HG03039 (cell line): ENCODE results near the gene NIT1.
A peak's percentile ranks its signal among the peaks of the same experiment; 100 is the strongest.

ENCODE experiments used
- ATAC-seq: cut with Tn5 transposase; IDR thresholded peaks from one replicate; pipeline ENCODE4 v1.9.1; 2021; ENCODE audit warnings: mild to moderate bottlenecking, moderate library complexity; ENCODE audit not compliant: unreplicated experiment

NIT1 gene

GRCh38 chr1:161083748-161084596, 33.9 kb upstream of the NIT1 start:
- no peak for ATAC-seq

- ATAC-seq = no peak
Measured at GRCh38 chr1:161084597-161084988, 33.3 kb upstream of the NIT1 start.

DNA sequence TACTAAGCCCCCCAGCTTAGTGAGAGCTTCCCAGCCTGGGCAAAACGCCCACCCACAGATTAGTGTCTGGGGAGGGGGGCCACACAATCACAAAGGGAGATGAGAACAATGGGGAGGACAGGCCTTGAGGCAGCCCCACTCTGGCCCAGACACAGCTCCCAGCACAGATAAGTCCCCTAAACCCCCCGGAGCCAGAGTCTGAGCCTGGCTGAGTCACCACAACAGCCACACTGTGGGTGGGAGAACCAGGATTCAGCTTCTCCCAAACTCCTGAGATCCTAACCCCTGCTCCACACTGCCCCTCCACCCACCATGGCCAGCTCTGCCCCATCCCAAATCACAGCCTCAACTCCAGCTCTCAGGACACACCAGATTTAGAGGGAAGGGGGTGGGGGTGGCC, 32.7 kb upstream of the NIT1 start:
- ATAC-seq = no peak

DNA sequence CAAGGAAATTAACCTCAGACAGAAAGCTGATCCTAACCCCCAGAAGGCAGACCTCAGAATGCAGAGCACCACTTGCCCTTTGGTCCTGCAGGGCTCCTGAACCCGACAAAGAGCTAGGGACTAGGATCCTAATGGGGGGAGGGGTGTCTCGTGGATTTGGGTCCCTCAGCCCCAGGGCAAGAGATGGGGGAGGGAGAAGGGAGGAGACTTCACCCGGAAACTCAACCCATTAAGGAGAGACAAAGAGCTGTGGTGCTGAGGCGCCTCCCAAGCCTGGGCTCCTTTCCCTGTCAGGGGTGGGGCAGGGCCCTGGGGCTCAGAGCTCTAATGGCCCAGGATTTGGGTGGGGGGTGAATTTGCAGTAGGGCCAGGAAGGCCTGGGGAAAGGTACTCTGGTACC, 31.4 kb upstream of the NIT1 start:
- ATAC-seq = no peak

DNA sequence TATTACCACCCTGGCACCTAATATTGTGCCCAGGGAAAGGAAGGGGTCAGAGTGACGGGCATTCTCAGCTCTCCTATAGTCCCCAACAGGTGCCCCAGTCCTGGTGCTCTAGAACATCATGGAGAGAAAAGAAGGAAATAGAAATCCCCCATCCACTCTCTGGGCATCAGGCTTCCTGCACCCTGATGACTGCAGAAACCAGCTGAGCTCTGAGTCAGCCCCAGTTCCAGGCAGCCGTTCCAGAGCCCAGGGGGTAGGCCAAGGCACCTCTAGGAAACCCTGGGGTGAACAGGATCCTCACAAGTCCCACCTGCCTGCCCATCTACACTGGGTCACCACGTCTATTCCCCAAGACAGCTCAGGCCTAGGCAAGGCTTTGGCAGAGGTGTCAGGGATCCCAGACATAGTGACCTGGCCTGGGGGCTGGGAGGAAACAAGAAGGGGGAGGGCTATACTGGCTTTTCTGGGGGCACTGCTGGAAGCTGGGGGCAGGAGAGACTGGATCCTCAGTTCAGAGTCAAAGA, 29.3 kb upstream of the NIT1 start:
- ATAC-seq = no peak

DNA sequence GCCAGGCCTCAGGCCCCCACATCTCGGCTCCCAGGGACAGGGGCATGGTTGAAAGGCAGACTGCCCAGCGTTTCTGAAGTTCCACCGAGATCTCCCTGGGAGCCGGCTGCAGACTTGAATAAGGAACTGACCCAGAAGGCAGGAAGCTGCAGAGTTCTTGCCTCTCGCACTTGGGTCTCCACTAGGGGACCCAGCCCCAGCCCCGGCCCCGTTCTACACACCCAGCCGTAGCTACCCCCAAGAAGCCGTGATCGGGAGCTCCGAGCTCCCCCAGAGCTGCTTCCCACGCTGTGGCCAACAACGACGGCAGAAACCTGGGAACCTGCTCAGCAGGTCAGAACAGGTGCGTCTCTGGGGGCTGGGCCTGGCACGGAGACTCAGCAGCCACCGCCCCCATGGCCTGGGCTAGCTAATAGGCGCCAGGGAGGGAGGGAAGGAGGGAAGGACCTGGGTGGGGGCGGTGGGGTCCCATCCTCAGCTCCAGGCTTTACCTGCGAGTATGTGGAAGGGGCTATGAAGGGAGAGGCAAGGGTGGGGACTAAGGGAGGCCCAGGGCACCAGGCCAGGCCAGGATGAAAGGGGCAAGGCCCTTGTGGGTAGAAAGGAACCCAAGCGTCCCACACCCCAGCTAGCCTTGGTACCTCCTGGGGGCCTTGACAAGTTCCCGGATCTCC, 28.5 kb upstream of the NIT1 start, which contains the start of gene NECTIN4:
Gene NECTIN4 (minus strand): TSS at position 308 of the 674 bp plus-strand sequence. CDS start 262 bp downstream, at position 46.
- ATAC-seq = no peak

DNA sequence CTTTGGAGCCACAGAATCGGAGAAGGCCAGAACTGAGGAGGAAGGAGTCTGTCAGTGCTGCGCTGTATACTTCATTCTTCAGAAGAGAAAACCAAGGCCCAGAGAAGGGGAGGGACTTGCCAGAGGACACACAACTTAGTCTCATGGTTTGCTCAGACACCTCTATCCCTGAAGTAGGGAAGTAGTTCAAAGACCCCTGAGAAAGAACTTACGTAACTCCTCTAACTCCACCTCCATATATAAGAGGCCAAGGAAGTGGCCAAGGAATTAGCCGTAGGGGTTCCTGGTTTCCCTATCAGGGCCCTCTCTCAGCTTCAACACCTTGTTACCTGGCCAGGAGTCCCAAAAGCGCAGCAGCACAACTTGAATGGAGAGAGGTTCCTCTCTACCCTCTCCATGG, 28.0 kb upstream of the NIT1 start:
- no peak for ATAC-seq

DNA sequence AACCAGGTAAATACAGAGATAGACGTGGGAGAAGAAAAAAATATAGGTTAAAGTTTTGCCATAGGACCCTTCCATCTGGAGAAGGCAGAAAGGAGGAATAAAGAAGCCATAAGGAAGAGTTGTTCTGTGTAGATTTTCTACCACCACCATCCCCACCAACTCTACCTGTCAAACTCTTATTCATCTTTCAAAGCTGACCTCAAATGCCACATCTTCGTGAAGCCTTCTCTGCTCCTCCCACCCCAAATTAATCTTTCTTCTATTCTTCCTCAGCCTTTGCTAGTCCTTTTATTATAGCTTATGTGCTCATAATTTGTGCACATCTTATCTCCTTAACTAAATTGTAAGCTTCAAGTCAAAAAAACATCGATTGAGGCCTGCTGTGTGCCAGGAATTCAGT, 27.3 kb upstream of the NIT1 start:
- ATAC-seq = no peak

- ATAC-seq = no peak
Measured at GRCh38 chr1:161091093-161091492, 26.8 kb upstream of the NIT1 start.

DNA sequence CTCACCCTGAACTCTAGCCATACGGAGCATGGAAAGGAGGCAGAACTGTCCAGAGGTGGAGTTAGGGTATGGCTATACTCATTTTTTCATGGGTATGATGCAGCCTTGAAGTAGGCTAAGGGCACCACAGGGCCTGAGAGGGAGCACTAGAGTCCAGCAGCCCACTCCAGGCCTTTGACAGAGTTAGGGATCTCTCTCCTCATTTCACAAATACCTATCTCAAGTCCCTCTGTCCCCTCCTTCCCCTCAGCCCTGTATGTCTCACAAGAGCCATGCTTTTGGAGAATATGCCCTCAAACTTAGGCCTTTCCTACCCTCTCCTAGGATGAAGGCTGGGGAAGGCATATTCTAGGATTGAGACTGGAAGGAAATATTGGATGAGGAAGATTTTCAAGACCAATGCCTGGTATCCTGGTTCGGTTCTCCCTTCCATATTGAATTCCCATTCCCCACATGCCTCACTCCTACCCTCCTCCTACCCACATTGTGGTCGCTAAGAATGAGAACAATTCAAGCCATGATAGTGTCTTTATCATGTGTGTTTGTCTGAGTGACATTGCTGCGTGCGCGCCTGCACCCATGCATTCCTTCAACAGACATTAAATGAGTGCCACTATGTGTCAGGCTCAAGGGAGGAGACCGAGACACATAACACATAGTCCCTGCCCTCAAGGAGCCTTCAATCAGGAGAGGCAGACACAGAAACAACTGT, 26.0 kb upstream of the NIT1 start:
- no peak for ATAC-seq

- ATAC-seq = no peak
Measured at GRCh38 chr1:161092621-161093028, 25.3 kb upstream of the NIT1 start.

DNA sequence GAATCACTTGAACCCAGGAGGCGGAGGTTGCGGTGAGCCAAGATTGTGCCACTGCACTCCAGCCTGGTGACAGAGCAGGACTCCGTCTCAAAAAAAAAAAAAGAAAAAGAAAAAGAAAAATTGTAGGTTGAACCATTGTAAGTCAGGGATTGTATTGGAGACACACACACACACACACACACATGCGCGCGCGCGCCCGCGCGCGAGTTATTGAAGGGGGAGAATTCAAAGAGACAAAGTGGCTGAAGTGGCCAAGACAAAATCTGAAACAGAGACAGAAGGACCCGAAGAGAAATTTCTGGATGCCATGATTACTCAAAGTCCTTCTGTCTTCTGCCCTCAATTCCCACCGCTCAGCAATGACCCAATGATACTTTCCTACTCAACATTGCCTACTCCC, 23.4 kb upstream of the NIT1 start:
- ATAC-seq = no peak

DNA sequence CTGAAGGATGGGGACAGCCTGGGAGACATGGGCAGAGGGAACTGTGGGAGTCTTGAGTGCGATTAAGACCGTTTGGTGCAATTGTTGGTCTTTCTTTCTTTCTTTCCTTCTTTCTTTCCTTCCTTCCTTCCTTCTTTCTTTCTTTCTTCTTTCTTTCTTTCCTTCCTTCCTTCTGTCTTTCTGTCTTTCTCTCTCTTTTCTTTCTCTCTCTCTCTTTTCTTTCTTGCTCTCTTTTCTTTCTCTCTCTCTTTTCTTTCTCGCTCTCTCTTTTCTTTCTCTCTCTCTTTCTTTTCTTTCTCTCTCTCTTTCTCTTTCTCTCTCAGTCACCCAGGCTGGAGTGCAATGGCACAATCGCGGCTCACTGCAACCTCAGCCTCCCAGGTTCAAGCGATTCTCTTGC, 22.7 kb upstream of the NIT1 start:
- ATAC-seq = no peak

- no peak for ATAC-seq
Measured at GRCh38 chr1:161096015-161096414, 21.9 kb upstream of the NIT1 start.

GRCh38 chr1:161096530-161096929, 21.4 kb upstream of the NIT1 start:
- ATAC-seq = no peak

- ATAC-seq = peak; percentile 53
Measured at GRCh38 chr1:161098210-161099068, 19.5 kb upstream of the NIT1 start, which contains the start of gene KLHDC9. Gene KLHDC9 (plus strand): TSS chr1:161098361. CDS start chr1:161098536, 175 bp downstream.

- no peak for ATAC-seq
Measured at GRCh38 chr1:161099090-161099802, 18.7 kb upstream of the NIT1 start.

DNA sequence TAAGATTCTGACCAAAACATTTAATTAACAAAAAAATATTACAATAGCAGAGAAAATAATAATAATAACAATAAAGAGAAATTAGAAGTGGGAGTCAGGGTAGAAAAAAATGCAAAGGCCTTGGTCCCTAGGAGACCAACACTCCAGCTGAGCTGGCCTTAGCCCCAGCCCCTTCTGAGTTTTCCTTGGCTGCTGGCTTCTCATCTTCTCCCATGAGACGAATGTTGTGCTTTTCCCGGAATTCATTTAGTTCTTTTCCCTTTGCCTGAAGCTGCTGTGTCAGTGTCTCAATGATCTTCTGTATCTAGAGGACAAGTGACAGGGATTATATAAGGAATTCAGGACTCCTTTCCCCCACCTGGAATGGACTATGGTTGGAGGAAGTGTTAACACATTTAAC, 17.3 kb upstream of the NIT1 start:
- ATAC-seq = no peak

GRCh38 chr1:161106431-161106830, 11.5 kb upstream of the NIT1 start:
- ATAC-seq = no peak

DNA sequence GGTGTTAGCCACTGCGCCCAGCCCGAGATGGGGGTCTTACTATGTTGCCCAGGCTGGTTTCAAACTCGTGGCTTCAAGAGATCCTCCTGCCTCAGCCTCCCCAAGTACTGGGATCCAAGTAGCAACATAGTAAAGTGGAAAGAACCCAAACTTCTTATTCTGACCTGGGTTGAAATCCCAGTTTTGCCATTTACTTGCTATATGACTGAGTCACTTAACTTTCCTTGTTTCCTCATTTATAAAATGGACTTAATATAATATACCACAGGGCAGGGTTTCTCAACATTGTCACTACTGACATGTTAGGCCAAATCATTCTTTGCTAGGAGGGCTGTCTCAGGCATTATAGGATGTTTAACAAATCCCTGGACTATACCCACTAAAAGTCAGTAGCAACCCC, 6.8 kb upstream of the NIT1 start:
- ATAC-seq = no peak
